Activated CD8-positive, alpha-beta memory T cell treated with anti-CD3 and anti-CD28 coated beads, Interleukin-2, amount 10 ng/mL, durations not matched to agents 7 days and 5 days (primary cell): Measurements from ENCODE around the gene ZNF597. TPM values are rescaled to one million over a fixed set of nuclear protein-coding genes. Genes with fewer than 3 reads are reported as not detected.

Experiments used
- ATAC-seq: fragments of 150-1000 bp; cut with Tn5 transposase; one replicate; pipeline ENCODE4 v1.10.0; 2021; ENCODE audit warnings: moderate library complexity
- CTCF ChIA-PET: fragments of 350-600 bp; sonication (Branson Sonifier 250); formaldehyde crosslinking; loops from one replicate; lab custom pipeline; 2021; ENCODE audit warnings: antibody characterized with exemption; lab: Charles Lee
- DNase-seq: peaks from one replicate; pipeline ENCODE4 v3.0.0-alpha.2; 2020
- H3K27ac Mint-ChIP-seq: one replicate; pipeline ENCODE4 v1.8.0; 2021; ENCODE audit warnings: mild to moderate bottlenecking, mixed read lengths
- H3K27me3 Mint-ChIP-seq: one replicate; pipeline ENCODE4 v1.8.0; 2021; ENCODE audit warnings: mixed read lengths
- H3K36me3 Mint-ChIP-seq: one replicate; pipeline ENCODE4 v1.8.0; 2021; ENCODE audit warnings: mild to moderate bottlenecking, mixed read lengths
- H3K4me1 Mint-ChIP-seq: one replicate; pipeline ENCODE4 v1.8.0; 2021; ENCODE audit warnings: mixed read lengths
- H3K4me3 Mint-ChIP-seq: one replicate; pipeline ENCODE4 v1.8.0; 2021; ENCODE audit warnings: mild to moderate bottlenecking, moderate library complexity, mixed read lengths
- H3K9me3 Mint-ChIP-seq: one replicate; pipeline ENCODE4 v1.8.0; 2022; ENCODE audit warnings: low read depth, mixed read lengths
- total RNA-seq, 2 experiments: library from RNA; stranded (reverse); gene quantifications; one replicate each; pipeline ENCODE4 v1.2.3, GENCODE V29; 2021

ZNF597 gene
- total RNA-seq, 2 experiments from 2014 or later = 2.4 to 2.6 TPM

GRCh38 chr16:3457434-3458252, 14.3 kb upstream of the ZNF597 start:
- Mint-ChIP-seq H3K9me3 (no peaks in the 10 kb centered on the region), H3K27me3 (no peaks in the 10 kb centered on the region), H3K4me3 (peak overlapping the region; percentile 79), H3K36me3 (peaks cover 4% of the 10 kb centered on the region), H3K4me1 (peaks cover 49% of the 10 kb centered on the region), H3K27ac (peak overlapping the region; percentile 91)
- ATAC-seq = peak; percentile 91
- CTCF ChIA-PET = interaction anchor here (0.9 to 2.2 kb wide), 3 partner anchors 14 to 328 kb away, joined by 3 to 9 read pairs (median 6); partner anchors contain the start of genes NAA60, ZNF174, ZNF597 and ZSCAN32
- DNase-seq = peak; percentile 91

- ATAC-seq (no peak), DNase-seq (no peak)
- Mint-ChIP-seq H3K4me3 (no peak overlapping the region), H3K4me1 (peaks cover 38% of the 10 kb centered on the region), H3K9me3 (no peaks in the 10 kb centered on the region), H3K27me3 (no peaks in the 10 kb centered on the region), H3K36me3 (peaks cover 19% of the 10 kb centered on the region), H3K27ac (peak overlapping the region; percentile 9)
- CTCF ChIA-PET = no interaction called here
Measured at GRCh38 chr16:3454631-3455147, 11.4 kb upstream of the ZNF597 start.

- no peak overlapping the region for H3K27ac Mint-ChIP-seq
- DNase-seq = no peak
- H3K27me3 Mint-ChIP-seq = no peaks in the 10 kb centered on the region
- CTCF ChIA-PET = interaction anchor here (1.4 kb wide), 1 partner anchor 288 kb away, joined by 3 read pairs; no protein-coding TSS in a partner anchor
- peaks cover 24% of the 10 kb centered on the region for H3K36me3 Mint-ChIP-seq
- H3K4me3 Mint-ChIP-seq = no peak overlapping the region
- no peaks in the 10 kb centered on the region for H3K9me3 Mint-ChIP-seq
- H3K4me1 Mint-ChIP-seq = peaks cover 34% of the 10 kb centered on the region
- no peak for ATAC-seq
Measured at GRCh38 chr16:3454093-3454492, 10.8 kb upstream of the ZNF597 start.

GRCh38 chr16:3444032-3444388, 706 bp upstream of the ZNF597 start:
- H3K36me3 Mint-ChIP-seq = peaks cover 62% of the 10 kb centered on the region
- DNase-seq = peak; percentile 76
- ATAC-seq = peak; percentile 70
- peaks cover 15% of the 10 kb centered on the region for H3K9me3 Mint-ChIP-seq
- peaks cover 27% of the 10 kb centered on the region for H3K4me1 Mint-ChIP-seq
- CTCF ChIA-PET = interaction anchor here (0.9 to 2.0 kb wide), 9 partner anchors 13 to 314 kb away, joined by 3 to 6 read pairs (median 3); no protein-coding TSS in a partner anchor
- H3K27me3 Mint-ChIP-seq = no peaks in the 10 kb centered on the region
- peak overlapping the region; percentile 94 for H3K4me3 Mint-ChIP-seq
- H3K27ac Mint-ChIP-seq = peak overlapping the region; percentile 97

- DNase-seq = no peak
- Mint-ChIP-seq H3K27ac (no peak overlapping the region), H3K4me1 (peaks cover 13% of the 10 kb centered on the region), H3K4me3 (no peak overlapping the region), H3K9me3 (peaks cover 17% of the 10 kb centered on the region), H3K27me3 (peaks cover 8% of the 10 kb centered on the region), H3K36me3 (peaks cover 63% of the 10 kb centered on the region)
- CTCF ChIA-PET = no interaction called here
- ATAC-seq = no peak
Measured at GRCh38 chr16:3439637-3440036, 3.7 kb downstream of the ZNF597 start.

- ATAC-seq (no peak), DNase-seq (no peak)
- H3K9me3 Mint-ChIP-seq = peaks cover 20% of the 10 kb centered on the region
- peaks cover 8% of the 10 kb centered on the region for H3K27me3 Mint-ChIP-seq
- H3K27ac Mint-ChIP-seq = peak overlapping the region; percentile 3
- CTCF ChIA-PET = no interaction called here
- peaks cover 29% of the 10 kb centered on the region for H3K4me1 Mint-ChIP-seq
- peaks cover 72% of the 10 kb centered on the region for H3K36me3 Mint-ChIP-seq
- no peak overlapping the region for H3K4me3 Mint-ChIP-seq
Measured at GRCh38 chr16:3434373-3434772, 8.9 kb downstream of the ZNF597 start.

- Mint-ChIP-seq H3K27me3 (peaks cover 2% of the 10 kb centered on the region), H3K36me3 (peaks cover 53% of the 10 kb centered on the region), H3K4me3 (no peak overlapping the region), H3K9me3 (peaks cover 18% of the 10 kb centered on the region), H3K4me1 (peaks cover 27% of the 10 kb centered on the region), H3K27ac (peak overlapping the region; percentile 79)
- ATAC-seq (peak; percentile 60), DNase-seq (peak; percentile 79)
- CTCF ChIA-PET = interaction anchor here (1.2 kb wide), 1 partner anchor 30 kb away, joined by 5 read pairs; the partner anchor contains the start of gene ZNF174
Measured at GRCh38 chr16:3431779-3432219, 11.5 kb downstream of the ZNF597 start.

GRCh38 chr16:3413730-3414379, 29.4 kb downstream of the ZNF597 start:
- no peak for DNase-seq
- H3K27me3 Mint-ChIP-seq = peaks cover 3% of the 10 kb centered on the region
- H3K9me3 Mint-ChIP-seq = peaks cover 29% of the 10 kb centered on the region
- H3K4me3 Mint-ChIP-seq = no peak overlapping the region
- ATAC-seq = no peak
- CTCF ChIA-PET = no interaction called here
- H3K36me3 Mint-ChIP-seq = peaks cover 26% of the 10 kb centered on the region
- H3K4me1 Mint-ChIP-seq = no peaks in the 10 kb centered on the region
- no peak overlapping the region for H3K27ac Mint-ChIP-seq

GRCh38 chr16:3408561-3409197, 34.6 kb downstream of the ZNF597 start:
- ATAC-seq = no peak
- no peak overlapping the region for H3K27ac Mint-ChIP-seq
- peaks cover 42% of the 10 kb centered on the region for H3K9me3 Mint-ChIP-seq
- peaks cover 5% of the 10 kb centered on the region for H3K4me1 Mint-ChIP-seq
- H3K4me3 Mint-ChIP-seq = no peak overlapping the region
- CTCF ChIA-PET = interaction anchor here (1.3 to 1.7 kb wide), 2 partner anchors 7 to 95 kb away, joined by 4 to 8 read pairs; partner anchors contain the start of genes ZNF174 and ZSCAN32
- no peaks in the 10 kb centered on the region for H3K27me3 Mint-ChIP-seq
- no peak for DNase-seq
- H3K36me3 Mint-ChIP-seq = peaks cover 73% of the 10 kb centered on the region

GRCh38 chr16:3401719-3402397, 41.4 kb downstream of the ZNF597 start:
- Mint-ChIP-seq H3K4me1 (peaks cover 25% of the 10 kb centered on the region), H3K36me3 (peaks cover 72% of the 10 kb centered on the region), H3K9me3 (peaks cover 30% of the 10 kb centered on the region), H3K27ac (peak overlapping the region; percentile 86), H3K27me3 (no peaks in the 10 kb centered on the region), H3K4me3 (peak overlapping the region; percentile 81)
- ATAC-seq = no peak
- CTCF ChIA-PET = interaction anchor here (0.8 to 2.0 kb wide), 15 partner anchors 8 to 272 kb away, joined by 3 to 9 read pairs (median 5); partner anchors contain the start of genes CLUAP1, NAA60, ZNF200 and ZNF263
- no peak for DNase-seq

- ATAC-seq (peak; percentile 98), DNase-seq (peak; percentile 100)
- peak within 1 kb of the TSS; percentile 81 for H3K4me3 Mint-ChIP-seq
- no peaks in the 10 kb centered on the region for H3K27me3 Mint-ChIP-seq
- H3K9me3 Mint-ChIP-seq = peaks cover 31% of the 10 kb centered on the region
- peaks cover 25% of the 10 kb centered on the region for H3K4me1 Mint-ChIP-seq
- peaks cover 72% of the 10 kb centered on the region for H3K36me3 Mint-ChIP-seq
- CTCF ChIA-PET = interaction anchor here (0.7 to 2.0 kb wide), 21 partner anchors 8 to 272 kb away, joined by 3 to 9 read pairs (median 3); partner anchors contain the start of genes CLUAP1, NAA60, TIGD7 and ZNF200
- peak within 1 kb of the TSS; percentile 86 for H3K27ac Mint-ChIP-seq
Measured at GRCh38 chr16:3400779-3401688, 42.3 kb downstream of the ZNF597 start, which contains the start of the genes ZNF174 and ZSCAN32. Gene ZNF174 (plus strand): TSS chr16:3401215. CDS start chr16:3402005, 790 bp downstream. Gene ZSCAN32 (minus strand): TSS chr16:3401004. CDS start chr16:3397557, 3,447 bp downstream.
